HG03039 (cell line): ENCODE results near the gene UBXN6.

Experiments used
- ATAC-seq: cut with Tn5 transposase; IDR thresholded peaks from one replicate; pipeline ENCODE4 v1.9.1; 2021; ENCODE audit warnings: mild to moderate bottlenecking, moderate library complexity; ENCODE audit not compliant: unreplicated experiment

Gene UBXN6

DNA sequence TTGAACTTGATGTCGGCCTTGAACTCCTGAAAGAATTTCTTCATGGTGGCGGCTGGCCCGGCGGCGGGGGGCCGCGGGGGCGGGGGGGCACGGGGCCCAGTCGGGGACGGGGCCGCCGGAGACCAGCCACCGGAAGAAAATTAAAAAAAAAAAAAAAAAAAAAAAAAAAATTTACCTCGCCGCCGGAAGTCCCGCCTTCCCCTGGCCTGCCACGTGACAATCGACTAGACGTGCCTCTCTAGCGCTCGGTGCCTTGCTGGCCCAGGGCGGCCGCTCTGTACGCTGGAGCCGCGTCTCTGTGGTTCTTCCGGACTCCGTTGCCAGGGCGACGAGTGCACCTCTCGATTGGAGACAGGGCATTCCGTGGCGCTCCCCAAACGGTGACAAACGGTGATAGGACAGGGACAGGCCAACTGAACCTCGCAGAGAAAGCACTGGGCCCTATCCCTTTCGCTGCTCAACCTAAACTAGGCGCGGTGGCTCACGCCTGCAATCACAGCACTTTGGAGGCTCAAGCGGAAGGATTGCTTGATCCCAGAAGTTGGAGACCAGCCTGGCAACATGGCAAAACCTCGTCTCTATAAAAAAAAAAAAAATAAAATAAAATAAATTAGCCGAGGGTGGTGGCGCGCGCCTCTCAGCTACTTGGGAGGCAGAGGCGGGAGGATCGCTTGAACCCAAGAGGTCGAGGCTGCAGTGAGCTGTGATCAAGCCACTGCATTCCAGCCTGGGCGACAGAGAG lies at the start of gene UBXN6:
UBXN6 (minus strand) TSS at position 141 of the 742 bp plus-strand sequence; CDS start at position 44, 97 bp downstream.
- ATAC-seq = peak; percentile 83

DNA sequence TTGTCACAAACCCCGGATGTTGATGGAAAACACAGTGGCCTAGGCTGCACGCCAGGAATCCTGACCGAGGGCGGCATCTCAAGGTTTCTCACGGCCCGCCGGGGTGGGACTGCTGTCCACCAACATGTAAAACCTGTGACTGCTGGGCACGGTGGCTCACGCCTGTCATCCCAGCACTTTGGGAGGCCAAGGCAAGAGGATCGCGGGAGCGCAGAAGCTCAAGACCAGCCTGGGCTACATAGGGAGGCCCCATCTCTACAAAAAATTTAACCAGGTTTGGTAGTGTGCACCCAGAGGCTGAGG lies 49.5 kb upstream of the UBXN6 start:
- no peak for ATAC-seq

DNA sequence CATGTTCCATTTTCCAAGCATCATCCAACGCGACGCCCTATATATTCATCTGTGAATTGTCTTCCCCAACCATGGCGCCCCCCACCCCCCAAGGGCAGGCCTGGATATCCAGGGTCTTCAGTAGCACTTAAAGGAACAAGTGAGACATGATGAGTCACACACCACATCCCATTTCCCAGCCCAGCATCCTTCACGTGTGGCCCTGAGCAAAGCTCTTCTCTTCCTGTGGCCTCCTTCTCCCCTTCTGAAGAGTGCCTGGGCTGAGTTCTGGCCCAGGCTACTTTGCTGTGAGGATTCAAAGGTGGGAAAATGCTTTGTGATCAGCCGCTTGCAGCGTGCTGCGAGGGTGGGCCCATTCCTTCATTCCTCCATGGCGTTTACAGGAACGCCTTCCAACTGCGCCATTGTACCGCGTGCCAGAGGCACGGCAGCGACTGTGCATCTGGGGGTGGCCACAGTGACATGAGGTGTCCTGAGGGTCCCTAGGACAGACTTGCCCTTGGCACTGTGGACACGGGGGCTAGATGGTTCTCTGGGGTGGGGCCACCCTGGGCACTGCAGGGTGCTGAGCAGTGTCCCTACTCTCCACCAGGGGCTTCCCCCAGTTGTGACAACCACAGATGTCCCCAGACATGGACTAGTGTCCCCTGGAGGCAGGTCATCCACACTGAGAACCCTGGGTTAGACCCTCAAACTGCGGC lies 49.0 kb upstream of the UBXN6 start:
- ATAC-seq = no peak

- ATAC-seq = no peak
Observed at GRCh38 chr19:4505570-4506448, 48.2 kb upstream of the UBXN6 start.

GRCh38 chr19:4504891-4505569 lies 47.4 kb upstream of the UBXN6 start:
- ATAC-seq = no peak

DNA sequence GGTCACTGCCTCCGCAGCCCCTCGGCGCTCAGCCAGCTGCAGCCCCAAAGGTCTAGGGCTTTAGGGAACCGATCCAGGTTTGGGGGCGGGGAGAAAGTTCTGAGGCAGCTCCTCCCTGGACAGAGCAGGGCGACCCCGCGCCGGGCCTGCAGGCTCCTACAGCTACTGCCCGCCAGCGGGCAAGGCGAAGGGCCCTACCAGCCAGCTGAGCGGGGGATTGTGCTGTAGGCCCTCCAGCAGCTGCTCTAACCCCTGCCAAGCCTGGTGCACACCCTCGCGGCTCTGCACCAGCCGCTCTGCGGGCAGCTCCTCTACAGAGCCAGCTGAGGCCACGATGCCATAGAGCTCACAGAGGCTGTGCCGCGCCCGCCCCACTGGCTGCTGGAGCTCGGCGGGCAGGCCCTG lies 46.7 kb upstream of the UBXN6 start:
- no peak for ATAC-seq

- no peak for ATAC-seq
Observed at GRCh38 chr19:4503825-4504170, 46.2 kb upstream of the UBXN6 start.

DNA sequence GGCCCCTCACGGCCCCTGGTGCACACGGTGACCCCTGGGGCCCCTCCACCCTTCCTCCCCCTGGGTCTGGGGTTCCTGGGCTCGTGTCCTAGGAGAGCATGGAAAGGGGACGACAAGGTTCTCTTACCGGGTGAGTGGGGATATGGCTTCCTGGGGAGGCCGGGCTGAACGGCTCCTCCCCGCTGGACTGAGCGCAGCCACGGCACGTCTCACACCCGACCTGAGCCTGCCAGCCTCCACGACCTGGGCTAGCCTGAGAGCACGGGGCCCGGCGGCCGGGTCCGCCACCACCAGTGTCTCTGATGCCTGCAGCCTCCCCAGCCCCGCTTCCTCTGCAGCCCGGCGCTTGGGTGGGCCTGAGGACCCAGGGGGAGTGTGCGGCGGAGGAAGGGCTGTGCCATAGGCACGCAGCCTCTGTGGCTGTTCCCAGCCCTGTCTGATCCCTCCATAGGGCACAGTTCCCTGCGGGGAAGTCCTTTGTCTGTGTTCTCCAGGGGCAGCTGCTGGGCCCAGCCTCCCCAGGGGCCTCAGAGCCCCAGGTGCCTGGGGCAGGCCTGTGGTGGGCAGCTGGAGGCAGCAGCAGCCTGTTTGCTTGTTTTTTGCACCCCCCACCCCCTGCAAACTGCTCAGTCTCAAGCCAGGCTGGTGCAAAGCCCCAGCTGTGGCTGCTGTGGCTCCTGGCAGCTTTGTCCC lies 45.7 kb upstream of the UBXN6 start:
- no peak for ATAC-seq

DNA sequence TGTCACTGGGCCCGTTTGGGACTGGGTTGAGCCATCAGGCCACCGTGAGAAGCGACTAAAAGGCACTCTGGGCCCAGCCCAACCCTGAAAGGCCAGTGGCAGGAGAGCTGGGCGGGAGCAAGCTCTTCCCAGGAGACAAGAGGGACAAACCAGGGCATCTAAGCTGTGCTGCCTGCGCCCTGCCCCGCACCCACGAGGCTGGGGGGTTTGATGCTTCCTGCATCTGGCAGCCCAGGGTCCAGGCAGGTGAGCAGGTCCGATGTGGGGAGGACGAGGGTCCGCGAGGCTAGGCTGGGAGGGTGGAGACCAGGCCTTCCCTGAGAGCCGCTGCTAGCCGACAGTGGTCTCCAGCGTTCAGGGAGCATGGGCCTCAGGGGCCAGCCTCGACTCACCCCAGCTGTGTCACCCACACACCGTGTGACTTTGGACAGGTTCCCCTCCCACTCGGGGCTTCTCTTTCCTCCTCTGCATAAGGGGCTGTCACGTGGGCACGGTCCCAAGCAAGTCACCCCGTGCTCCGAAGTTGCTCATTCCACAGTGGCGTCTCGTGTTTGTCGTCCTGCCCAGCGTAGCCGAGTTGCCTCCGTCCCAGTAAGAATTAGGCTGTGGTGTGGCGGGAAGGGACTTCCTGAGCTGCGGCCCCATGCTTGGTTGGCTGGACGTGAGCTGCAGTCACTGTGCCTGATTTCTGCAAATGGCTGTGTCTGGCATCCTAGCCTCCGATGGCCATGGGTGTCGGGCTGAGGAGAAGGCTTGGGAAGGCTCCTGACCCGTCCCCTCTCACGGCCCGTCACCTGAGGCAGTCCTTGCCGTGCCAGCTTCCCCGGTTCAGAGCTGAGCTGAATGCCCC lies 44.9 kb upstream of the UBXN6 start:
- ATAC-seq = no peak

DNA sequence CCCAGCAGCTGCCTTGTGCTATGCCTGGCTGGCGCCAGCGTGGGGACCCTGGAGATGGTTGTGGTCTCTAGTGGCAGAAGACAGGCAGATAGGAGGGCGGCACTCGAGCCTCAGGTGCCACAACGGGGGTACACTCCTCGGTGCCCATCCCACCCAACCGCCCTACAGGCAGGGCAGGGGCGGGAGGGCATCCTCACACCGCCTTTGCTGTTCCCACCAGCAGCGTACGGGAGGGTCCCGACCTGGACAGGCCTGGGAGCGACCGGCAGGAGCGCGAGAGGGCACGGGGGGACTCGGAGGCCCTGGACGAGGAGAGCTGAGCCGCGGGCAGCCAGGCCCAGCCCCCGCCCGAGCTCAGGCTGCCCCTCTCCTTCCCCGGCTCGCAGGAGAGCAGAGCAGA lies 44.1 kb upstream of the UBXN6 start:
- ATAC-seq = no peak

DNA sequence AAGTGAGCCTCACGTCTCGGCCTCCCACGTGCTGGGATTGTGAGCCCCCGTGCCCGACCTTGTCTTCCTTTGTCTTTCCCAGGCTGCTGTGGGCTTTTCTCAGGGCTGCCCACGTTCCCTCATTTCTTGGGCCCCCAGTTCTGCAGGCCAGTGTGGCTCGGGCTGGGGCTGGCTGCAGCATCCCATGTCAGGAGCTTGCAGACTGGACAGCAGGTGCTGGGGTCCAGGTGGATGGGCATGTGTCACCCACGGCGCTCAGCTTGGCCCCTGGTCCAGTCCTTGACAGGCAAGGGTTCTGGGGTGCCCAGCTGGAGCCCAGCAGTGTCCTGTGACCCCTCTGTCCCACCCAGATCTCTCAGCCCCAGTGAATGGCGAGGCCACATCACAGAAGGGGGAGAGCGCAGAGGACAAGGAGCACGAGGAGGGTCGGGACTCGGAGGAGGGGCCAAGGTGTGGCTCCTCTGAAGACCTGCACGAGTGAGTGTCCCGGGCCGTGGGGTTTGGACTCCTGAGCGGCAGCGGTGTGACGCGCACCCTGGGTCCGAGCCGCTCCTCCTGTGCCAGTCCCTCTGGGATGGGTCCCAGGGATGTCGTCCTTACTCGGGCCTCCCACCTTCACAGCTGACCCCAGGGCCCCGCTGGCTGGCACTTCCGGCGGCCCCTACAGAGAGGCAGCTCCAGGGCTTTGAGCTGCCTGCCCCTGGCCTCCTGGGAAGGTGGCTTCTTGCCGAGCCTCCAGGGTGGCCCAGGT lies 43.4 kb upstream of the UBXN6 start:
- ATAC-seq = no peak

DNA sequence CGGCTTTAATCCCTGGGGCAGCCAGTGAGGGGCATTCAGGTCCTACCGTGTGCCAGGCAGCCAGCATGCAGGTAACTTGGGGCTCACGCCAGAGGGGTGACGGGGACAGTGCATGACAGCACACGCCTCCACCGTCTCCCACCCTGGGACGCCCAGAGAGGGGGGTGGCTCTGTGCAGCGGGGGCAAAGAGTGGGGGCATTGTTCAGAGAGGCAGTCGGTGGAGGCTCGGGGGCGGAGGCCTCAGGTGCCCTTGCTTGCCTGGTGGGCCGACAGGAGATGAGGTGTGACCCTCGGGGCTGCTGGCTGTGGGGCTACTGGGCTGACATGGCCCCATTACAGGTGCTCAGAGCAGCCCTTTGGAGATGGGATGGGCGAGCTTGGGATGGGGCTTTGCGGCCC lies 42.3 kb upstream of the UBXN6 start:
- ATAC-seq = no peak

- no peak for ATAC-seq
Observed at GRCh38 chr19:4499318-4499717, 41.7 kb upstream of the UBXN6 start.

DNA sequence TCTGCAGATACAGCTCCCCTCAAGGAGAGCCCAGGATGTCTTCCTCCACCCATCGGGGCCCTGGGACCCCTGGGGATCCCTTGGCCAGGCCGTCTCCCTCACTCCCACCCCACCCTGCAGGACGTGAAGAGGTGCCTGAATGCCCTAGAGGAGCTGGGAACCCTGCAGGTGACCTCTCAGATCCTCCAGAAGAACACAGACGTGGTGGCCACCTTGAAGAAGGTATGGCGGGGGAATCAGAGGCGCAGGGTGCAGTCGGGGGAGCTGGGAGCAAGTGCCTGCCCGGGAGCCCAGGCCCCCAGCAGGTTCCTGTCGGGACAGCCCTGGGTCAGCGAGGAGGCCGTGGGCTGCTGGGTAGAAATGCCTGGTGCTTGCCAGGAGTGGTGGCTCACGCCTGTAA lies 41.1 kb upstream of the UBXN6 start:
- ATAC-seq = no peak

DNA sequence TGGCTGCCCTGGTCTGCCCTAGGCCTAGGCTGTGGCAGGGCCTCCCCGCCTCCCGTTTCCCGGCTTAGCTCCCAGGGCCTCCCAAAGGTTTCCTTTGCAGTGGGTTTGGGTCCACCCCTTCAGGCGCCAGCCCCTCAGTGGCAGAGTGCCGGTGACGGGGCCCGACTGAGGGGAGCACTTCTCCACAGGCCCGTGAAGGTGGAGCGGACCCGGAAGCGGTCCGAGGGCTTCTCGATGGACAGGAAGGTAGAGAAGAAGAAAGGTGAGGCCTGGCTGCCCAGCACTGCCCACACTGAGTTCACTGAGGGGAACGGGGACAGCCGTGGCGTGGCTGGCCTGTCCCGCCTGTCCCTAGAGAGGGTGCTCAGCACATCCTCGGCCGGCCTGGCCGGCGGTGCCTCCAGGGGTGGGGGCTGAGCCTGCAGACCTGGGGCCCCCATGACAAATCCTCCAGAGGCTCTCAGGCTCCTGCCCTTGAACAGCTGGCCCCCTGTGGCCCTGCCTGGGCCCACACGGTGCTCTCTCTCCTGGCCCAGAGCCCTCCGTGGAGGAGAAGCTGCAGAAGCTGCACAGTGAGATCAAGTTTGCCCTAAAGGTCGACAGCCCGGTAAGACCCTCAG lies 40.3 kb upstream of the UBXN6 start:
- ATAC-seq = no peak

DNA sequence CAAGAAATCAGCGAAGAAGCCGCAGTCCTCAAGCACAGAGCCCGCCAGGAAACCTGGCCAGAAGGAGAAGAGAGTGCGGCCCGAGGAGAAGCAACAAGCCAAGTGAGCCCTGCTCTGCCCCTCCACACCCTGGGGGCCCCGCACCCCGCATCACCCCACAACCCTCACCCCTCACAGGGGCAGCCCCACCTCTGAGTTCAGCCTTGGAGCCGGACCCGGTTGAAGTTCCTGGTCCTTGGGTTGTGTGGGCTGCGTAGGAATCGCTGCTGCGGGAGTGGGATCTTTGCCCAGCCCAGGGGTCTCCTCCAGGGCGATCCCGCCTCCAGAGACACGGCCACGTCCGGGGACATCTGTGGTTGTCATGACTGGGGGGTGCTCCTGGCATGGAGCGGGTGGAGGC lies 38.7 kb upstream of the UBXN6 start:
- no peak for ATAC-seq

DNA sequence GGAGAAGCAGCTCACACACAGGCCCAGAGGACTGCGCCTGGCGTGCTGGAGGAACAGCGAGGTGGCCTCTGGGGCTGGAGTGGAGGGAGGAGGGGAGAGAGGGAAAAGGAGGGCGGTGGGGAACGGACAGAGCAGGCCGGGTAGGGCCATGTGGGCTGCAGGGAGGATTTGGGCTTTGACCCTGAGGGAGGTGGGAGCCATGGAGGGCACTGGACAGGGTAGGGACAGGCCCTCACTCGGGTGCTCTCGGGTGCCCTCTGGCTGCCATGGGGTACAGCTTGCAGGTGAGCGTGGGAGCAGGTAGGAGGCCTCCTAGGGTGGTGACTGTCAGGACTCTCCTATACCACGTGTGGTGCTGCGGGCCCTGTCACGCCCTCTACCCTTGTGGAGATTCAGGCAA lies 37.9 kb upstream of the UBXN6 start:
- no peak for ATAC-seq

DNA sequence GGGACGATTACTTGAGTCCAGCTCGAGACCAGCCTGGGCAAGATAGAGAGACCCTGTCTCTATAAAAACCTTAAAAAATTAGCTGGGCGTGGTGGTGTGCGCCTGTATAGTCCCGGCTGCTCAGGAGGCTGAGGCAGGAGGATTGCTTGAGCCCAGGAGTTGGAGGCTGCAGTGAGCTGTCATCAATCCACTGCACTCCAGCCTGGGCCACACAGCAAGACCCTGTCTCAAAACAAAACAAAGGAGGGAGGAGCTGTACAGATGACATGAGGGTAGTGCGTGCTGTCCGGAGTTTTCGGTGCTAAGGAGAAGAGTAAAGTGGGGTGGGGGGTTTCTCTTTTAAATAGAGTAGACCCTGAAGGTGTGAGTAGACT lies 37.1 kb upstream of the UBXN6 start:
- ATAC-seq = no peak
